SH-SY5Y (cell line): ENCODE data around the gene HOXA1.

Experiments used
- GATA2 ChIP-seq: IDR thresholded peaks from 2 replicates; pipeline ENCODE4 v1.6.1; 2011; ENCODE audit warnings: mild to moderate bottlenecking, low read depth, low read length
- GATA3 ChIP-seq: IDR thresholded peaks from 2 replicates; pipeline ENCODE4 v1.6.1; 2011; ENCODE audit warnings: low read depth, mild to moderate bottlenecking, low read length, moderate library complexity

Gene HOXA1

GRCh38 chr7:27097686-27098577 is 2.1 kb upstream of the HOXA1 start:
- no peak for TF ChIP-seq GATA3
- no peak for TF ChIP-seq GATA2

- TF ChIP-seq GATA3 (no peak), GATA2 (no peak)
These were observed 1.1 kb upstream of the HOXA1 start for GRCh38 chr7:27096768-27097514.

- TF ChIP-seq GATA2: no peak
- TF ChIP-seq GATA3: no peak
These were observed 527 bp downstream of the HOXA1 start for GRCh38 chr7:27095050-27095896.

- TF ChIP-seq GATA3 (no peak), GATA2 (no peak)
These were observed 1.3 kb downstream of the HOXA1 start for GRCh38 chr7:27094304-27095049.

GRCh38 chr7:27093184-27093895 is 2.5 kb downstream of the HOXA1 start:
- TF ChIP-seq GATA2 (no peak), GATA3 (no peak)

- no peak for TF ChIP-seq GATA3
- no peak for TF ChIP-seq GATA2
These were observed 3.0 kb downstream of the HOXA1 start for GRCh38 chr7:27092819-27093110.

- TF ChIP-seq GATA3: no peak
- TF ChIP-seq GATA2: no peak
These were observed 3.6 kb downstream of the HOXA1 start for GRCh38 chr7:27091941-27092818.

GRCh38 chr7:27091105-27091504 is 4.7 kb downstream of the HOXA1 start:
- no peak for TF ChIP-seq GATA3
- TF ChIP-seq GATA2: no peak

- no peak for TF ChIP-seq GATA2
- TF ChIP-seq GATA3: no peak
These were observed 7.5 kb downstream of the HOXA1 start for GRCh38 chr7:27088002-27088922.

GRCh38 chr7:27083646-27084045 is 12.2 kb downstream of the HOXA1 start:
- TF ChIP-seq GATA3: no peak
- TF ChIP-seq GATA2: no peak

- TF ChIP-seq GATA3 (no peak), GATA2 (no peak)
These were observed 13.6 kb downstream of the HOXA1 start for GRCh38 chr7:27082171-27082570.

- no peak for TF ChIP-seq GATA3
These were observed 14.9 kb downstream of the HOXA1 start for GRCh38 chr7:27080844-27081436.
